Esophagus muscularis mucosa (tissue), 4 donors: Measurements from ENCODE around the gene AMOT. TPM values are rescaled to one million over a fixed set of nuclear protein-coding genes. Genes with fewer than 3 reads are reported as not detected.

Experiments
- DNase-seq: peaks from one replicate; pipeline ENCODE4 v3.0.0-alpha.2; 2017; ENCODE audit errors: extremely low spot score
- H3K27ac ChIP-seq, 4 donors: fragments of 200-600 bp; sonication (generic); replicated peaks in 1 of 4; 1 replicate in 3 of 4; 2 replicates in 1 of 4; pipeline ENCODE4 v1.5.1; 2016 to 2019; ENCODE audit warnings: mild to moderate bottlenecking in 1 of 4
- H3K27me3 ChIP-seq, 4 donors: fragments of 200-600 bp; sonication (generic); one replicate each; pipeline versions ENCODE4 v1.5.1 to v1.6.0; 2016 to 2019
- H3K36me3 ChIP-seq, 4 donors: fragments of 200-600 bp; sonication (generic); one replicate each; pipeline ENCODE4 v1.5.1; 2016 to 2019
- H3K4me1 ChIP-seq, 4 donors: fragments of 200-600 bp; sonication (generic); one replicate each; pipeline ENCODE4 v1.5.1; 2016 to 2019
- H3K4me3 ChIP-seq, 4 donors: fragments of 200-600 bp; sonication (generic); 1 replicate in 2 of 4; 2 replicates in 2 of 4; pipeline ENCODE4 v1.5.1; 2016 to 2019; ENCODE audit warnings: mild to moderate bottlenecking in 4 of 4, moderate library complexity in 1 of 4
- H3K9me3 ChIP-seq, 4 donors: fragments of 200-600 bp; sonication (generic); 1 replicate in 3 of 4; 2 replicates in 1 of 4; pipeline ENCODE4 v1.5.1; 2016 to 2019
- EP300 ChIP-seq: sonication (generic); formaldehyde crosslinking; IDR thresholded peaks from one replicate; pipeline ENCODE4 v1.6.1; 2017; ENCODE audit warnings: antibody characterized with exemption
- POLR2A ChIP-seq: fragments of 450-650 bp; IDR thresholded peaks from one replicate; pipeline ENCODE4 v1.6.1; 2017; ENCODE audit warnings: antibody characterized with exemption, moderate library complexity, mild to moderate bottlenecking, low read depth
- POLR2AphosphoS5 ChIP-seq, 2 donors: sonication (generic); formaldehyde crosslinking; IDR thresholded peaks; one replicate each; pipeline ENCODE4 v1.6.1; 2017; ENCODE audit warnings: antibody characterized with exemption in 2 of 2
- WGBS: methylation state at CpG from one replicate; pipeline ENCODE4 v1.1.5; 2018; 5-methylcytosine and 5-hydroxymethylcytosine counted together
- intact Hi-C: fragments of 100-400 bp; cut with DNase I; formaldehyde crosslinking; loops from one replicate; pipeline ENCODE4 v1.15.1; 2023
- total RNA-seq, 4 donors: library from RNA; depleted of rRNA; stranded (reverse); fragments of >200 nt; gene quantifications; one replicate each; pipeline versions ENCODE4 v1.1.0 to v1.2.1, GENCODE V29; 2016
- TF ChIP-seq, protein P1 (sequence below), 3 experiments: fragments of 200-600 bp in 2 of 3; fragments of 450-650 bp in 1 of 3; sonication (generic) in 2 of 3; IDR thresholded peaks; one replicate each; pipeline ENCODE4 v1.5.1; 2017 to 2019; ENCODE audit warnings: antibody characterized with exemption in 3 of 3, mild to moderate bottlenecking in 2 of 3, moderate library complexity in 1 of 3

AMOT gene
- total RNA-seq, 4 donors from 2014 or later = 4.5 to 11.1 (median 9.2) TPM

DNA sequence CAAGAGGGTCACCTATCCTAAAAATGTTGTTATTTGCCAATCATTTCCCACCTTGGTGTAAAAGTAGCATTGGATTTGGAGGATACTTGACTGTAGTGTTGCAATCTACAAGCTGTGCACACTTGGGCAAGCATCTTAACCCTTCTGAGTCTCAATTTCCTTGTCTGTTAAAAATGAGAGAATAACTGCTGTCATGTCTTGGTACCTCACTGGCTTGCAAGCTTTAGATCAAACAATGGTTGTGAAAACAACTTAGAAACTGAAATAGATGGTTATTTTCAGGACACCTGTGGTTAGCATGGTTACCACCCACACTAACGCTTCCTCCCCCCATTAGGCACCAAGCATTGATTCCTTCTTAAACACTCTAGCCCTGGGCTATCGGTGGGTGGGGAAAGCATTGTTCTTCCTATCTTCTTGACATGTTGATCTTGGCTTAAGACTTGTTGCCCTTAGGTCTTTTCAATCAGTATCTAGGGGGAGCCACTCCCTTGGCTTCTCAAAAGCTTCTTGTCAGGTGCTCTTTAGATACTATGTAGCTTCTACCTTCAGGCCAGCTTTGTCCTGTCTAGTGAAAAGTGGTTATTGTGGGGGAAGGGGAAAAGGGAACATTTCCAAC is 10.6 kb upstream of the AMOT start:
- no peak overlapping the region for H3K27ac ChIP-seq
- H3K27me3 ChIP-seq = no peaks in the 10 kb centered on the region
- H3K4me1 ChIP-seq = peaks cover 0 to under 1% (median 0%) of the 10 kb centered on the region in 4 donors
- H3K9me3 ChIP-seq = no peaks in the 10 kb centered on the region
- no peak overlapping the region for H3K4me3 ChIP-seq
- no peaks in the 10 kb centered on the region for H3K36me3 ChIP-seq
- no peak for DNase-seq
- 81% methylated on average over 2 of the region's 2 CpGs for WGBS
- intact Hi-C loops = no loop called here
- TF ChIP-seq POLR2AphosphoS5 (IDR thresholded peaks at IDR 0.05) (no peak), POLR2A (no peak)
- TF ChIP-seq, protein P1, sequence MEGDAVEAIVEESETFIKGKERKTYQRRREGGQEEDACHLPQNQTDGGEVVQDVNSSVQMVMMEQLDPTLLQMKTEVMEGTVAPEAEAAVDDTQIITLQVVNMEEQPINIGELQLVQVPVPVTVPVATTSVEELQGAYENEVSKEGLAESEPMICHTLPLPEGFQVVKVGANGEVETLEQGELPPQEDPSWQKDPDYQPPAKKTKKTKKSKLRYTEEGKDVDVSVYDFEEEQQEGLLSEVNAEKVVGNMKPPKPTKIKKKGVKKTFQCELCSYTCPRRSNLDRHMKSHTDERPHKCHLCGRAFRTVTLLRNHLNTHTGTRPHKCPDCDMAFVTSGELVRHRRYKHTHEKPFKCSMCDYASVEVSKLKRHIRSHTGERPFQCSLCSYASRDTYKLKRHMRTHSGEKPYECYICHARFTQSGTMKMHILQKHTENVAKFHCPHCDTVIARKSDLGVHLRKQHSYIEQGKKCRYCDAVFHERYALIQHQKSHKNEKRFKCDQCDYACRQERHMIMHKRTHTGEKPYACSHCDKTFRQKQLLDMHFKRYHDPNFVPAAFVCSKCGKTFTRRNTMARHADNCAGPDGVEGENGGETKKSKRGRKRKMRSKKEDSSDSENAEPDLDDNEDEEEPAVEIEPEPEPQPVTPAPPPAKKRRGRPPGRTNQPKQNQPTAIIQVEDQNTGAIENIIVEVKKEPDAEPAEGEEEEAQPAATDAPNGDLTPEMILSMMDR (IDR thresholded peaks at IDR 0.05) = no peak

DNA sequence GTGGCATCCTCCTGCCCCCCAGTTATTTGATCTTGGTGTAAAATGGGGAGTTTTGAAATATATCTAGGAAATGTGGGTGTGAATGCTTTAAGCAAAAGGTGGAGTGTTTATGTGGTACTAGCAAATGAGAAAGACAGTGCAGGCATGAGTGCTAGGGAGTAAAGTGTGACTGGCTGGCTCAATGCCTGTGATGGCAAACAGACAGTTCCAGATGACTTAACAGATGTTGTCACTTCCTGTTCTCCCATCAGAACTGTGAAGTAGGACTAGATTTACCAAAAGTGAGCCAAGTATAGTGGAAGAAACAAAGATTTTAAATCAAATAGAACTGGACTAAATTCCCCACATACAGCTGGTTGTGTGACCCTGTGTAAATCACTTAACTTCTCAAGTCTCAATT is 8.4 kb upstream of the AMOT start:
- Histone ChIP-seq H3K4me1 (peaks cover 0 to 4% (median 0%) of the 10 kb centered on the region in 4 donors), H3K36me3 (no peaks in the 10 kb centered on the region), H3K9me3 (no peaks in the 10 kb centered on the region), H3K27ac (no peak overlapping the region), H3K27me3 (no peaks in the 10 kb centered on the region), H3K4me3 (no peak overlapping the region)
- no peak for DNase-seq
- TF ChIP-seq POLR2AphosphoS5 (IDR thresholded peaks at IDR 0.05) (no peak), EP300 (no peak), POLR2A (no peak)
- TF ChIP-seq, protein P1 (IDR thresholded peaks at IDR 0.05) = no peak
- intact Hi-C loops = no loop called here

DNA sequence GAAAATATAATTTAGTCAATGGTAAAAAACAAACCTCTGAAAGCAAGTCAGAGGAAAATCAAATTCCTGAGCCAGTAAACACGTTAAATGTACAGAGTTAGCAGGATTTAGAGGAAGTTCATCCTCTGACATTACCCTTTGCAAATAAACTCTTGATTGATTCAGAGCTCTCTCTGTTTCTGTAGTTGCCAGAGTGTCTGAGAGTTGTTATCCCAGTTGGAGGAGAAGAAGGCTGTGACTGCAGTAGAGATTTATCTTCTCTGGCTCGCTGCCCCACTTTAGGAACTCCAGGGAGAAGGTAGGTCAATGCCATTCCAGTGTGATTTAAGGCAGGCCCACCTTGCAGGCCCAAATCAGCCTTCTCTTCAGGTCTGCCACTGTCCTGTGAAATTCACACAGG is 6.2 kb upstream of the AMOT start:
- no peak overlapping the region for H3K4me3 ChIP-seq
- no peaks in the 10 kb centered on the region for H3K36me3 ChIP-seq
- WGBS = 43% methylated on average over 2 of the region's 2 CpGs
- TF ChIP-seq, protein P1 (IDR thresholded peaks at IDR 0.05) = no peak
- no peak for TF ChIP-seq POLR2A
- no peak for TF ChIP-seq POLR2AphosphoS5 (IDR thresholded peaks at IDR 0.05)
- no peak for TF ChIP-seq EP300
- H3K27me3 ChIP-seq = no peaks in the 10 kb centered on the region
- H3K4me1 ChIP-seq = peaks cover 0 to 8% (median 0%) of the 10 kb centered on the region in 4 donors
- no peak overlapping the region for H3K27ac ChIP-seq
- no peak for DNase-seq
- intact Hi-C loops = no loop called here
- no peaks in the 10 kb centered on the region for H3K9me3 ChIP-seq

DNA sequence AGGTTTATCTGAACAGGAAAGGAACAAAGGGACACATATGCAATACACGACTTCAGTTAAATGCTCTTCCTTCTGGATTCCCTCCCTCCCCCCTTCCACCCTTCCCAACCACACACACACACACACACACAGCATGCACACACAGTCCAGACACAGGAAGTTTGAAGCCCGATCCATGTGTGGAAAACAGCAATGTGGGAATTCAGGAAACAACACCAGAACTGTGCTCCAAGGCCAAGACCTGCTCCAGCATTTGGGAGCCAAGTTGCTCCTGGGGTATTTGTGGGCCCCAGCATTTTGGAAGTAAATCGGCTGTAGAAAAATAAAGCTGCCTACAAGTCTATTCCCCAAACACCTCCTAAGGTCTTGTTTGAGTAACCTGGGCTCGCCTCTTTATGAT is 5.6 kb upstream of the AMOT start:
- H3K9me3 ChIP-seq = no peaks in the 10 kb centered on the region
- 41% methylated on average over 4 of the region's 4 CpGs for WGBS
- peaks cover 0 to 9% (median 0%) of the 10 kb centered on the region in 4 donors for H3K4me1 ChIP-seq
- no peaks in the 10 kb centered on the region for H3K36me3 ChIP-seq
- no peak overlapping the region for H3K4me3 ChIP-seq
- intact Hi-C loops = no loop called here
- TF ChIP-seq EP300 (no peak), POLR2AphosphoS5 (IDR thresholded peaks at IDR 0.05) (no peak), POLR2A (no peak)
- TF ChIP-seq, protein P1 (IDR thresholded peaks at IDR 0.05) = no peak
- no peak for DNase-seq
- no peak overlapping the region for H3K27ac ChIP-seq
- no peaks in the 10 kb centered on the region for H3K27me3 ChIP-seq

DNA sequence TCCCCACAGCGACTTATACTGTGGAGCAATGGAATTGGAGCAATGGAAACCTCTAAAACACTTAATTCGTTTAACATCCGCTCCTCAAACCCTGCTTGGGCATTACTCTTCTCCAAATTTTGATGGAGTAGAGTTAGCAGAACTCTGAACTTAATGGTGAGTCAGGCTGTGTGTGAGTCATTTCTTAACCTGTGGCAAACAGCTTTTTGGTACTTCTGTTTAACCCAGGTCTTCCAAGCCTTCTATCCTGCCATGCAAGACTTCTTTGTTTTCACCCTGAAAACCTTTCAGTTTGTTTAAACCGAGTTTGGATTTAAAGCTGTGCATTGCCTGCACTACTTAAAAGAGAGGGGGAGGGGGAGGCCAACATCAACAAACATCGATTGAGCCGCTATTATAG is 3.6 kb upstream of the AMOT start:
- Histone ChIP-seq H3K27ac (no peak overlapping the region), H3K4me3 (no peak overlapping the region), H3K27me3 (no peaks in the 10 kb centered on the region), H3K36me3 (no peaks in the 10 kb centered on the region), H3K4me1 (peaks cover 0 to 9% (median 3%) of the 10 kb centered on the region in 4 donors), H3K9me3 (no peaks in the 10 kb centered on the region)
- no peak for DNase-seq
- 75% methylated on average over 6 of the region's 6 CpGs for WGBS
- intact Hi-C loops = no loop called here
- TF ChIP-seq EP300 = no peak
- TF ChIP-seq POLR2A = no peak
- TF ChIP-seq POLR2AphosphoS5 (IDR thresholded peaks at IDR 0.05) = no peak
- TF ChIP-seq, protein P1 (IDR thresholded peaks at IDR 0.05) = no peak
